Adrenal gland (tissue), 12 donors: Measurements from ENCODE around the gene PDZRN3. TPM values are rescaled to one million over a fixed set of nuclear protein-coding genes. Genes with fewer than 3 reads are reported as not detected.

Experiments used
- DNase-seq, 7 donors: peaks; one replicate each; pipeline ENCODE4 v3.0.0-alpha.2; 2019 to 2020
- H3K27ac ChIP-seq, 5 donors: fragments of 200-600 bp; sonication (generic) in 4 of 5; 1 replicate in 3 of 5; 2 replicates in 2 of 5; pipeline versions ENCODE4 v1.5.1 to v1.8.0; 2016 to 2020; ENCODE audit warnings: mild to moderate bottlenecking in 1 of 5
- H3K27me3 ChIP-seq: fragments of 200-600 bp; 2 replicates; pipeline ENCODE4 v1.8.0; 2021
- H3K36me3 ChIP-seq, 2 donors: fragments of 200-600 bp; replicated peaks in 1 of 2; 1 replicate in 1 of 2; 2 replicates in 1 of 2; pipeline versions ENCODE4 v1.5.1 to v1.8.0; 2018 to 2022
- H3K4me1 ChIP-seq, 2 donors: fragments of 200-600 bp; replicated peaks in 1 of 2; 1 replicate in 1 of 2; 2 replicates in 1 of 2; pipeline versions ENCODE4 v1.5.1 to v1.8.0; 2018 to 2021
- H3K4me3 ChIP-seq, 4 donors: fragments of 200-600 bp; sonication (generic) in 3 of 4; one replicate each; pipeline ENCODE4 v1.5.1; 2016 to 2018
- H3K9me3 ChIP-seq, 3 donors: fragments of 200-600 bp; sonication (generic) in 1 of 3; replicated peaks in 1 of 3; 1 replicate in 2 of 3; 2 replicates in 1 of 3; pipeline versions ENCODE4 v1.5.1 to v1.8.0; 2016 to 2021
- POLR2A ChIP-seq, 2 donors: fragments of 450-650 bp; IDR thresholded peaks; one replicate each; pipeline ENCODE4 v1.6.1; 2017; ENCODE audit warnings: antibody characterized with exemption in 2 of 2, mild to moderate bottlenecking in 2 of 2, moderate library complexity in 1 of 2
- WGBS, 4 donors: extraction: QIAGEN DNeasy Blood & Tissue Kit in 2 of 4; methylation state at CpG; one replicate each; pipeline versions ENCODE4 v1.1.5 to v1.1.7; 2013 to 2017; 5-methylcytosine and 5-hydroxymethylcytosine counted together
- intact Hi-C, 2 donors: fragments of 100-400 bp; cut with DNase I; formaldehyde crosslinking; loops; one replicate each; pipeline versions ENCODE4 v1.14.1 to v1.15.0; 2022 to 2023
- polyA plus RNA-seq, 3 donors: library from polyadenylated mRNA; stranded (reverse); fragments of 200-250 nt in 2 of 3; fragments of 350-450 nt in 1 of 3; fragmentation: Illumina TruSeq in 1 of 3; extraction: RNeasy Lipid Tissue Mini Kit (QIAGEN cat#74804) in 1 of 3; gene quantifications; one replicate each; pipeline ENCODE4 v1.2.3, GENCODE V29; 2013 to 2014
- total RNA-seq, 9 donors: library from RNA; depleted of rRNA in 4 of 9; stranded (reverse); fragments of >200 nt in 4 of 9; fragments of 120-200 nt in 1 of 9; fragmentation: NEBNext Ultra II Directional in 1 of 9; extraction: Animal tissue kit (Norgen Biotek cat#: 25700) in 1 of 9; gene quantifications; one replicate each; pipeline versions ENCODE4 v1.1.0 to v1.2.4, GENCODE V29; 2013 to 2023
- TF ChIP-seq, protein P1 (sequence below), 6 experiments: fragments of 450-650 bp in 4 of 6; fragments of 200-600 bp in 2 of 6; sonication (generic) in 1 of 6; IDR thresholded peaks; 1 replicate in 5 of 6; 2 replicates in 1 of 6; pipeline versions ENCODE4 v1.5.1 to v1.8.0; 2016 to 2021; ENCODE audit warnings: antibody characterized with exemption in 6 of 6, mild to moderate bottlenecking in 2 of 6, moderate library complexity in 1 of 6
- donor health status: healthy with polysubstance abuse.
- donor health status: Bipolar disorder and iron deficiency.
- donor health status: DM: yes; HTN: yes; CAD: no.
- donor health status: DM: no; HTN: no; CAD: no.
- donor health status: DM: no; HTN: no; CAD: no.
- donor health status: DM: yes; HTN: yes; CAD: no.

Gene PDZRN3
- total and polyA plus RNA-seq, 12 donors, result 11.5 to 126 (median 64.1) TPM

DNA sequence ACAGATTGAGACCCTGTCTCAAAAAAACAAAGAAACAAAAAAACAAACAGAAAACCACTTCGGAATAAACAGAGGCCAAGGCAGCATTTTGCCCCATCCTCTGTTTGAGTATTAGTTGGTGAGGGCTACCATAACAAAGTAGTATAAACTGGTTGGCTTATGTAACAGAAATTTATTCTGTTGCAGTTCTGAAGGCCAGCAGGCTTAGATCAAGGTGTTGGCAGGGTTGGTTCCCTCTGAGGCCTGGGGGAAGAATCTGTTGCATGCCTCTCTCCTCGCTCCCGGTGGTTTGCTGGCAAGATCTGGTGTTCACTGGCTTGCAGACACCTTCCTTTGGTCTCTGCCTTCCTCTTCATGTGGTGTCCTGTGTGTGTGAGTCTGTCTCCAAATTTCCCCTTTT, 261.6 kb downstream of the PDZRN3 start:
- no peak overlapping the region for H3K4me3 ChIP-seq
- TF ChIP-seq, protein P1, sequence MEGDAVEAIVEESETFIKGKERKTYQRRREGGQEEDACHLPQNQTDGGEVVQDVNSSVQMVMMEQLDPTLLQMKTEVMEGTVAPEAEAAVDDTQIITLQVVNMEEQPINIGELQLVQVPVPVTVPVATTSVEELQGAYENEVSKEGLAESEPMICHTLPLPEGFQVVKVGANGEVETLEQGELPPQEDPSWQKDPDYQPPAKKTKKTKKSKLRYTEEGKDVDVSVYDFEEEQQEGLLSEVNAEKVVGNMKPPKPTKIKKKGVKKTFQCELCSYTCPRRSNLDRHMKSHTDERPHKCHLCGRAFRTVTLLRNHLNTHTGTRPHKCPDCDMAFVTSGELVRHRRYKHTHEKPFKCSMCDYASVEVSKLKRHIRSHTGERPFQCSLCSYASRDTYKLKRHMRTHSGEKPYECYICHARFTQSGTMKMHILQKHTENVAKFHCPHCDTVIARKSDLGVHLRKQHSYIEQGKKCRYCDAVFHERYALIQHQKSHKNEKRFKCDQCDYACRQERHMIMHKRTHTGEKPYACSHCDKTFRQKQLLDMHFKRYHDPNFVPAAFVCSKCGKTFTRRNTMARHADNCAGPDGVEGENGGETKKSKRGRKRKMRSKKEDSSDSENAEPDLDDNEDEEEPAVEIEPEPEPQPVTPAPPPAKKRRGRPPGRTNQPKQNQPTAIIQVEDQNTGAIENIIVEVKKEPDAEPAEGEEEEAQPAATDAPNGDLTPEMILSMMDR (IDR thresholded peaks at IDR 0.05), result no peak
- no peak for TF ChIP-seq POLR2A (IDR thresholded peaks at IDR 0.05)
- intact Hi-C loops, result no loop called here
- H3K4me1 ChIP-seq, result no peaks in the 10 kb centered on the region
- H3K9me3 ChIP-seq, result no peaks in the 10 kb centered on the region
- WGBS, 4 donors, result 83 to 89% (median 87%) methylated on average over 3 of the region's 3 CpGs
- no peak overlapping the region for H3K27ac ChIP-seq
- H3K36me3 ChIP-seq, result no peaks in the 10 kb centered on the region
- no peak for DNase-seq
- H3K27me3 ChIP-seq, result no peaks in the 10 kb centered on the region

DNA sequence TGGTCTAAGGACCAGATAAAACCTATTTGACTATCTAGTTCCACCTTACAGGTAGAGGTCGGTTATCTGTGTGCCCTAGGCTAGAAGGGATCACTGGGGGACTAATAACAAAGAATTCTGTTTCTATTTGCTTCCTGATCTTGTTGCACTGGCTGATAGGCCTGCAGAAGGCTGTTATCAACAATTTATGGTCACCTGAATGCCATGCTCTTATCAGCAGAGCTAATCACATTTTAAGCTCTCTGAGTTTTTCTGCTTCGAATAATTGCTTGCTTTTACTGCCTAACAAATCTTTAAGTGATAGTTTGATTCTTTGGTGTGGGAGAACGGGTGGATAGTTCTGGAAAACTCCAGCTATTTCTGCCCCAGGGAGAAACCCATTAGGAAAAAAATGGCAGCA, 263.1 kb downstream of the PDZRN3 start:
- WGBS, 4 donors, result 42 to 59% (median 43%) methylated on average over 3 of the region's 3 CpGs

DNA sequence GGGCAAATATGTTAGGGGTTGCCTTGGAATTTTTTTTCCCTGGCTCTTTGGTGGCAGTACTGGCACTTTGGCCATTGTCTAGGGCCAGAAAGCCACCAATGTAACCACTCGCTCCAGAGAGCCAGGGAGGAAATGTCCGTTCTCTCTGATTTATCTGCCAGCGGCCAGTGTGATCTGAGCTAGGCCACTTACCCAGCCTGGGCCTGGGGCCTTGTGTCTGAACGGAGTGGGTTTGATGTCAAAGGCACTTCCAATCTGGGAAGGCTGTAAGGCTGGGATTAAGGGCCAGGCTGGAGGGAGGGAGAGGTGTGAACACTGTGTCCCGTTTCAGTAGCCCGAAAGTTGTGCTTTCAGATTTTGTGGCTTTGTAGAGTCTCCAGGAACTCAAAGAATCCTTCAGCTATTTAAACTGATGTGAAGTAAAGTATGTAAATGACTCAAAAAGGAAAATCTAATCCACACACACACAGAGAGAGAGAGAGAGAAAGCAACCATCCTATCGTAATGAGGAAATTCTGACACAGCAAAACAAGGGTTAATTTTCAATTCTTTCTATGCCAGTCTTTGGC, 271.0 kb downstream of the PDZRN3 start:
- H3K36me3 ChIP-seq, result no peaks in the 10 kb centered on the region
- H3K9me3 ChIP-seq, result no peaks in the 10 kb centered on the region
- no peaks in the 10 kb centered on the region for H3K4me1 ChIP-seq
- no peak for DNase-seq
- H3K27me3 ChIP-seq, result no peaks in the 10 kb centered on the region
- no peak overlapping the region for H3K27ac ChIP-seq
- no peak overlapping the region for H3K4me3 ChIP-seq
- TF ChIP-seq, protein P1 (IDR thresholded peaks at IDR 0.05), result no peak
- TF ChIP-seq POLR2A (IDR thresholded peaks at IDR 0.05), result no peak
- intact Hi-C loops, result no loop called here
- WGBS, 4 donors, result 79 to 88% (median 85%) methylated on average over 7 of the region's 7 CpGs

More for the DNA sequence above, 263.1 kb downstream of the PDZRN3 start:
- Histone ChIP-seq H3K9me3 (no peaks in the 10 kb centered on the region), H3K27me3 (no peaks in the 10 kb centered on the region), H3K27ac (no peak overlapping the region), H3K36me3 (no peaks in the 10 kb centered on the region), H3K4me1 (no peaks in the 10 kb centered on the region), H3K4me3 (no peak overlapping the region)
- intact Hi-C loops, result no loop called here
- TF ChIP-seq POLR2A (IDR thresholded peaks at IDR 0.05), result no peak
- TF ChIP-seq, protein P1 (IDR thresholded peaks at IDR 0.05), result no peak
- DNase-seq, result no peak

DNA sequence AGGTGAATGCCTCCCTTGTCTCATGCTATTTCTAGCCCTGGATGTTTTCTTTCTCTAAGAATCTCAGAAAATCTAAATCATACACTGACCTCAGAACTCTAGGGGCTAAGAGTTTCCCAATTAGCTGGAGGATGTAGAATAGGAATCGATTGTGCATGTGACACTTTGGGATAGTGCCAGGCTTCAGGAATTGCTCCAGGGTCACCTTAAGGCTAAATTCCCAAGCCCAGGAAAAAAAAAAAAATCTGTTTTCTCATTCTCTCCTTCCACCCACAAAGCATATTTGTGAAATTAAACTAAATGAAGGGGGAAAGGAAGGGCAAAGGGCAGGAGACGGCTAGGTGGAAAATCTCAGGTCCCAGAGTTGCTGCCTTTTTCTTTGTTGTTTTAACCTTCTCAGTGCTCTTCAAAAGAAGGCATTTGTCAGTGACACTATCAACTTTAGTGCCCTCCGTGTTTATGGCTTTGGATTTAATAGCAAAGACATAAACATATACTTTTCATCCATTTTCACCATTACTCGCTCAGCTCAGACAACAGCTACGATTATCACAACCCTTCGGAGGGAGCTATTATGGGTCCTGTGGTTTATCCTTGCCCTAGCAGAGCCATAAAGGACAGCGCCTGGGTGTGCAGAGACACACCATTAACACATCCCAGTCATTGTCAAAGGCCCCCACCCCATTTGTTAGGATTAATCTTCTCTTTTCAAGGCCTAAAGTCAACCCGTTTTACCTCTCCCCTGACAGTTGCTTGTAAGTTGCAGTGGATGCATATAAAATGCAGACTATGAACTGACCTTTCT, 271.7 kb downstream of the PDZRN3 start:
- DNase-seq, result no peak
- H3K4me3 ChIP-seq, result no peak overlapping the region
- H3K4me1 ChIP-seq, result no peaks in the 10 kb centered on the region
- H3K36me3 ChIP-seq, result no peaks in the 10 kb centered on the region
- H3K9me3 ChIP-seq, result no peaks in the 10 kb centered on the region
- H3K27me3 ChIP-seq, result no peaks in the 10 kb centered on the region
- TF ChIP-seq, protein P1 (IDR thresholded peaks at IDR 0.05), result no peak
- no peak for TF ChIP-seq POLR2A (IDR thresholded peaks at IDR 0.05)
- intact Hi-C loops, result no loop called here
- WGBS, 4 donors, result 67 to 75% (median 69%) methylated on average over 8 of the region's 8 CpGs
- no peak overlapping the region for H3K27ac ChIP-seq
